ENCODE measurements around the gene HSPA14. TPM values are rescaled to one million over a fixed set of nuclear protein-coding genes. Genes with fewer than 3 reads are reported as not detected.

Gene HSPA14
- total RNA-seq, 1 experiment from 2014 or later, result 41.0 TPM

DNA sequence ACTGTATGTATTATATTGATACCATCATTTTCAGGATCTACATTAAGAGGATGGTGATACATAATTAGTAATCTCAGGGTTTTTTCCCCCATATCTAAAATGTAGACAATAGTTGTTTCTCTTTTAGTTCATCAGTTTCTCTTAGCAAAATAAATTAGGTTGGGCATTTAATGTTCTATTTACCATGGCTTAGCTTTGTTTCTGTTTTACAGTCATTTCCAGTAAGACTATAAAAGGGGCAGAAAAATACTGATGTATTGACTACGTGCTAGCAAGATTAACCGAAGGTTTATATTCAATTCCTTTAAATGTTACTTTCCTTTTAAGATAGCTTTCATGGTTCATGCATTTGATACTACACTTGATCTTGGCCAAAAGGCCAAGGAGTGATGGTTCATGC lies 66.8 kb downstream of the HSPA14 start:
- no peak overlapping the region for H3K23ac ChIP-seq (ENCODE audit: insufficient read length, low read depth, low read length)
- no peaks in the 10 kb centered on the region for H4K20me1 ChIP-seq (ENCODE audit: control insufficient read depth, insufficient read depth, insufficient read length)
- H3K4me1 ChIP-seq (ENCODE audit: insufficient read depth, low read length), result no peaks in the 10 kb centered on the region
- TF ChIP-seq, protein P1, sequence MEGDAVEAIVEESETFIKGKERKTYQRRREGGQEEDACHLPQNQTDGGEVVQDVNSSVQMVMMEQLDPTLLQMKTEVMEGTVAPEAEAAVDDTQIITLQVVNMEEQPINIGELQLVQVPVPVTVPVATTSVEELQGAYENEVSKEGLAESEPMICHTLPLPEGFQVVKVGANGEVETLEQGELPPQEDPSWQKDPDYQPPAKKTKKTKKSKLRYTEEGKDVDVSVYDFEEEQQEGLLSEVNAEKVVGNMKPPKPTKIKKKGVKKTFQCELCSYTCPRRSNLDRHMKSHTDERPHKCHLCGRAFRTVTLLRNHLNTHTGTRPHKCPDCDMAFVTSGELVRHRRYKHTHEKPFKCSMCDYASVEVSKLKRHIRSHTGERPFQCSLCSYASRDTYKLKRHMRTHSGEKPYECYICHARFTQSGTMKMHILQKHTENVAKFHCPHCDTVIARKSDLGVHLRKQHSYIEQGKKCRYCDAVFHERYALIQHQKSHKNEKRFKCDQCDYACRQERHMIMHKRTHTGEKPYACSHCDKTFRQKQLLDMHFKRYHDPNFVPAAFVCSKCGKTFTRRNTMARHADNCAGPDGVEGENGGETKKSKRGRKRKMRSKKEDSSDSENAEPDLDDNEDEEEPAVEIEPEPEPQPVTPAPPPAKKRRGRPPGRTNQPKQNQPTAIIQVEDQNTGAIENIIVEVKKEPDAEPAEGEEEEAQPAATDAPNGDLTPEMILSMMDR (conservative IDR thresholded peaks at IDR 0.05), result no peak
- H4K5ac ChIP-seq (ENCODE audit: insufficient read length, low read depth, low read length), result no peak overlapping the region
- no peak overlapping the region for H2BK12ac ChIP-seq (ENCODE audit: insufficient read length, low read depth, low read length)
- no peak overlapping the region for H2BK15ac ChIP-seq (ENCODE audit: low read depth, low read length)
- no peaks in the 10 kb centered on the region for H3K79me1 ChIP-seq (ENCODE audit: insufficient read depth, low read depth, low read length, poor library complexity, severe bottlenecking)
- no peak overlapping the region for H3K9ac ChIP-seq (ENCODE audit: extremely low read depth, insufficient read length, low read length)
- no peak overlapping the region for H2BK120ac ChIP-seq (ENCODE audit: low read depth, low read length, poor library complexity, severe bottlenecking)
- no peak overlapping the region for H3T11ph ChIP-seq (ENCODE audit: low read length)
- no peaks in the 10 kb centered on the region for H3K23me2 ChIP-seq (ENCODE audit: insufficient read length, low read depth, low read length, poor library complexity, severe bottlenecking)
- no peak overlapping the region; a peak in 1 of 7 replicates for H3K27ac Mint-ChIP-seq
- no peak overlapping the region for H2AK5ac ChIP-seq (ENCODE audit: insufficient read length, low read length)
- H3K36me3 Mint-ChIP-seq (ENCODE audit: insufficient read depth in 1 of 3, low read depth in 3 of 3), result peaks cover 57 to 85% (median 81%) of the 10 kb centered on the region in 3 experiments
- H3K27me3 ChIP-seq (ENCODE audit: insufficient read depth, low read length), result no peaks in the 10 kb centered on the region
- WGBS (ENCODE audit: extremely low coverage, insufficient read length, low lambda C conversion rate), result no CpG with 5 or more reads among the region's 2 CpGs
- H4K91ac ChIP-seq (ENCODE audit: insufficient read length, low read depth, low read length), result no peak overlapping the region
- H3K79me2 ChIP-seq (ENCODE audit: insufficient read depth, low read length), result no peaks in the 10 kb centered on the region
- H3K56ac ChIP-seq (ENCODE audit: insufficient read length, low read depth, low read length), result no peak overlapping the region
- peaks cover 3 to 6% of the 10 kb centered on the region in 2 experiments; a peak in 3 of 5 replicates for H3K9me3 Mint-ChIP-seq
- H2BK20ac ChIP-seq (ENCODE audit: low read depth, low read length, poor library complexity, severe bottlenecking), result no peak overlapping the region
- H2AFZ ChIP-seq (ENCODE audit: low read length), result no peak overlapping the region
- no peaks in the 10 kb centered on the region for H3K27me3 Mint-ChIP-seq (ENCODE audit: low read depth)
- H3K9me3 ChIP-seq (ENCODE audit: control insufficient read depth, low read depth, low read length), result no peaks in the 10 kb centered on the region
- no peak overlapping the region for H3K4me3 Mint-ChIP-seq
- no peak overlapping the region for H3K4ac ChIP-seq (ENCODE audit: low read depth, low read length)
- no peak overlapping the region for H3K18ac ChIP-seq (ENCODE audit: insufficient read length, low read depth, low read length)
- no peak for DNase-seq
- no peak overlapping the region for H4K8ac ChIP-seq (replicated peaks; ENCODE audit: insufficient read length, low read depth, low read length)
- no peak overlapping the region for H3K14ac ChIP-seq (ENCODE audit: insufficient read depth, low read length)
- H2BK5ac ChIP-seq (ENCODE audit: insufficient read length, low read length), result no peak overlapping the region
- no peak overlapping the region for H3K4me2 ChIP-seq (ENCODE audit: insufficient read depth, insufficient read length, low read length)
- H3K27ac ChIP-seq (ENCODE audit: insufficient read length, low read depth, low read length), result no peak overlapping the region
- peaks cover 3 to 6% of the 10 kb centered on the region in 2 experiments for H3K4me1 Mint-ChIP-seq
